ENCODE measurements around the gene WDFY1. TPM values are rescaled to one million over a fixed set of nuclear protein-coding genes. Genes with fewer than 3 reads are reported as not detected.

The WDFY1 gene
- total RNA-seq, 1 donor from 2014 or later: 77.0 TPM

DNA sequence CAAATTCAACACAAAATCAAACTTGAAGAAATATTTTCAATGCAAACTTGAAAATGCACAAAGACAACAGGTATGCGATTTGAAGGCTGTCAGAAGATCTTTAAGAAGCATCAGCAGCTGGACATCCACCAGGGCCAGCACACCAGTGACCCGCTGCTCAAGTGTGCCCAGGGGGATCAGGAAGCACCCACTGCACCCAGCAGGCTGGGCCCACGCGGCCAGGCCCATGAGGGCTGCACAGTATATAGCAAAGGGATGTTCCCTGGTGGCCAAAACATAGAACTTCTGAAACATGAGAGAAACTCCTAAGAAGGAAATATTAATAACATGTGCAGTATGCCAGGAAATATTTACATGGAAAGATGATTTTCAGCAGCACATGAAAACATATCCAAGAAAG, 25.0 kb downstream of the WDFY1 start:
- Mint-ChIP-seq H3K36me3 (ENCODE audit: low read depth) (peaks cover 55% of the 10 kb centered on the region), H3K27ac (no peak overlapping the region), H3K9me3 (no peaks in the 10 kb centered on the region), H3K4me3 (no peak overlapping the region), H3K4me1 (peaks cover 42% of the 10 kb centered on the region), H3K27me3 (no peaks in the 10 kb centered on the region)
- intact Hi-C loops (cut with micrococcal nuclease): no loop called here
- POLR2A ChIA-PET: no interaction called here
- TF ChIP-seq, protein P1, sequence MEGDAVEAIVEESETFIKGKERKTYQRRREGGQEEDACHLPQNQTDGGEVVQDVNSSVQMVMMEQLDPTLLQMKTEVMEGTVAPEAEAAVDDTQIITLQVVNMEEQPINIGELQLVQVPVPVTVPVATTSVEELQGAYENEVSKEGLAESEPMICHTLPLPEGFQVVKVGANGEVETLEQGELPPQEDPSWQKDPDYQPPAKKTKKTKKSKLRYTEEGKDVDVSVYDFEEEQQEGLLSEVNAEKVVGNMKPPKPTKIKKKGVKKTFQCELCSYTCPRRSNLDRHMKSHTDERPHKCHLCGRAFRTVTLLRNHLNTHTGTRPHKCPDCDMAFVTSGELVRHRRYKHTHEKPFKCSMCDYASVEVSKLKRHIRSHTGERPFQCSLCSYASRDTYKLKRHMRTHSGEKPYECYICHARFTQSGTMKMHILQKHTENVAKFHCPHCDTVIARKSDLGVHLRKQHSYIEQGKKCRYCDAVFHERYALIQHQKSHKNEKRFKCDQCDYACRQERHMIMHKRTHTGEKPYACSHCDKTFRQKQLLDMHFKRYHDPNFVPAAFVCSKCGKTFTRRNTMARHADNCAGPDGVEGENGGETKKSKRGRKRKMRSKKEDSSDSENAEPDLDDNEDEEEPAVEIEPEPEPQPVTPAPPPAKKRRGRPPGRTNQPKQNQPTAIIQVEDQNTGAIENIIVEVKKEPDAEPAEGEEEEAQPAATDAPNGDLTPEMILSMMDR (IDR thresholded peaks at IDR 0.05): no peak
- ATAC-seq (ENCODE audit: low read depth): peak; percentile 37
- CTCF ChIA-PET: no interaction called here
- DNase-seq: no peak

DNA sequence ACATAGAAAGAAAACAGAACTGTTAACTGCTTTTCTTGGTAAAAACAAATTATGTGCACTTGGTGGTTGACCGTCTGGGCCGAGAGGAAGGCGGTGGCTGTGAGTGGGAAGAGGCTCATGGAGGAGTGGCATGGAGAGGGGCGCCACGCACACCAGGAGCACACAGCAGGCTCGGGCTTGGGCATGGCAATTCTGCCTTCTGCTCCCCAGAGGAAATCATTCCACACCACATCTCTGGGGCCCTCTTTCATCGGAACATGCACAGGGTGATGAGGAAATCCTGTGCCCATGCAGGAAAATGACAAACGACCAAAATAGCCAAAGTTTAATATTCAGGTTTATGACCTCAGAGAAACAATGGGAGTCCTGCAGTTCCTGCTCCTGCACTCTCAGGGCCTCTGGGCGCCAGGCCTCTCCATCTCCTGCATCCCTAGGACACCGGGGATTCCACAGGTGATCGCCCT, 26.4 kb downstream of the WDFY1 start:
- Mint-ChIP-seq H3K27me3 (no peaks in the 10 kb centered on the region), H3K36me3 (ENCODE audit: low read depth) (peaks cover 54% of the 10 kb centered on the region), H3K4me1 (peaks cover 43% of the 10 kb centered on the region), H3K27ac (no peak overlapping the region), H3K4me3 (no peak overlapping the region), H3K9me3 (no peaks in the 10 kb centered on the region)
- ATAC-seq (ENCODE audit: low read depth) (no peak), DNase-seq (no peak)
- intact Hi-C loops (cut with micrococcal nuclease): no loop called here
- ChIA-PET POLR2A (no interaction called here), CTCF (no interaction called here)
- TF ChIP-seq, protein P1 (IDR thresholded peaks at IDR 0.05): no peak

DNA sequence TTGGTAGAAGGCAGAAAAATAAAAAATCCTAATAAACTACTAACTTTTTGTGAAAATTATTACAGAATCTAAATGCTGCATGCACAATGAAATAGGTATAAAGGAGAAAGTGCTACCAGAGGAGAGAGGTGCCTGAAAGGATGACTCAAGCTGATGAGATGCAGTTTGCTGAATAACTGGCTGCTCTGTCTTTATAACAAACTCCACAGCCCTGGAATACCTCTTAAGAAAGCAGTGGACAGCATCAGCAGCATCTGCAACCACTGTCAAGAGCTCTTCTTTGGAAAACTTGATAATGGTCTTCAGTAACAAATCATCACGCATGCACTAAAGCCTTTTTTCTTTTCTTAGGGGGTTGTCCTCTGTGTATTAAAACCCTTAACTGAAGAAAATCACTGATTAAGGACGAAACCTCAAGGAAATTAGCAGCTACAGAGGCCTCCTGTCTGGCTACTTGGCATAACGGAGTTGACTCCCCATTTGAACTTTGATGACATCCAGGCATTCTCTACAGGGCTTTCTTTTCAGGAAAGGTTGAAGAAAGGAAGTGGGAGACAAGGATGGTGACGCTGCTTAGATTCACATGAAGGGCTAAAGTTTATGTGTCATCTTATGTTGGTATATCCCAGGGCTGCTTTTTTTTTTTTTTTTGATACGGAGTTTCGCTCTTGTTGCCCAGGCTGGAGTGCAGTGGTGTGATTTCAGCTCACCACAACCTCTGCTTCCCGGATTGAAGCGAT, 28.8 kb downstream of the WDFY1 start:
- ChIA-PET CTCF (interaction anchor here (1.0 kb wide), 1 partner anchor 23 kb away, joined by 3 read pairs; no protein-coding TSS in a partner anchor), POLR2A (no interaction called here)
- H3K27me3 Mint-ChIP-seq: no peaks in the 10 kb centered on the region
- ATAC-seq (ENCODE audit: low read depth) (no peak), DNase-seq (no peak)
- H3K4me1 Mint-ChIP-seq: peaks cover 33% of the 10 kb centered on the region
- intact Hi-C loops (cut with micrococcal nuclease): no loop called here
- H3K27ac Mint-ChIP-seq: no peak overlapping the region
- H3K9me3 Mint-ChIP-seq: no peaks in the 10 kb centered on the region
- peaks cover 60% of the 10 kb centered on the region for H3K36me3 Mint-ChIP-seq (ENCODE audit: low read depth)
- H3K4me3 Mint-ChIP-seq: no peak overlapping the region
- TF ChIP-seq, protein P1 (IDR thresholded peaks at IDR 0.05): no peak

DNA sequence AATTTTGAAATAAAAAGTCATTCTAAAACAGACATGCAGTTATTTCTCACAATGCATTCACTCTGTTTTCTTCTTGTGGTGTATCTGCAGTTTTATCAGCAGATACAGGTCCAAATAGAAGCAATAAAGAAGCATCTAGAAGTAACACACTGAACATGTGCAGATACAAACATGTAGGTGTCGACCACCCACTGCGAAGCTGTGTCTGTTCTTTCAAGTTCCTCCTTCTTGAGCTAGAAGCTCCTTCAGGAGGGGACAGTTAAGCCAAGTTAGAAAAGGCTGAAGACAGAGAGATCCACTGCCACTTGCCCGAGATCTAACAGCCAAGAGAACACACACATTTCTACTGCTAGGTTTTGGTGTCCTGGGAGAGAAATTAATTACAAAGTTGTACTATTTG, 30.1 kb downstream of the WDFY1 start:
- no peak overlapping the region for H3K4me3 Mint-ChIP-seq
- intact Hi-C loops (cut with micrococcal nuclease): loop anchor here (2.0 kb wide), 1 partner anchor 14 kb away; no protein-coding TSS in a partner anchor
- no peaks in the 10 kb centered on the region for H3K9me3 Mint-ChIP-seq
- peak overlapping the region; percentile 5 for H3K27ac Mint-ChIP-seq
- DNase-seq (no peak), ATAC-seq (ENCODE audit: low read depth) (no peak)
- ChIA-PET POLR2A (no interaction called here), CTCF (interaction anchor here (1.0 kb wide), 1 partner anchor 21 kb away, joined by 3 read pairs; no protein-coding TSS in a partner anchor)
- peaks cover 65% of the 10 kb centered on the region for H3K36me3 Mint-ChIP-seq (ENCODE audit: low read depth)
- H3K4me1 Mint-ChIP-seq: peaks cover 23% of the 10 kb centered on the region
- H3K27me3 Mint-ChIP-seq: no peaks in the 10 kb centered on the region
- TF ChIP-seq, protein P1 (IDR thresholded peaks at IDR 0.05): no peak

DNA sequence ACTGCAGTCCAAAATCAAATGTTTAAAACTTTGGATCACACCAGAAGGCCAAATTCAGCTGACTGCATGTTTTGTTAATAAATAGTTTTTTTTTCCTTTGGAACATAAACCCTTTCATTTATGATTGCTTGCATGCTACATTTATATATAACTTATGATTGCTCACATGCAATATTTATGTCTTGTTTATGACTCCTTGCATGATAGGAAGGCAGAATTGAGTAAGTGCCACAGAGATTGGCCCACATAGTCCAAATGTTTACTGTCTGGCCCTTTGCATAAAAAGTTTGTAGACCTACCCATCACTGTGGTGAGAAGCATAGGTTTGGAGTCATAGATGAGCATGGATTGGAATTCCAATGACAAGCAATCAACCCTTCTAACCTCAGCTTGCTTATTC, 30.8 kb downstream of the WDFY1 start:
- Mint-ChIP-seq H3K27me3 (no peaks in the 10 kb centered on the region), H3K27ac (no peak overlapping the region), H3K4me1 (peaks cover 26% of the 10 kb centered on the region), H3K9me3 (no peaks in the 10 kb centered on the region), H3K4me3 (no peak overlapping the region), H3K36me3 (ENCODE audit: low read depth) (peaks cover 69% of the 10 kb centered on the region)
- DNase-seq (no peak), ATAC-seq (ENCODE audit: low read depth) (no peak)
- intact Hi-C loops (cut with micrococcal nuclease): loop anchor here (2.0 kb wide), 1 partner anchor 14 kb away; no protein-coding TSS in a partner anchor
- CTCF ChIA-PET: interaction anchor here (0.7 to 1.2 kb wide), 3 partner anchors 15 to 56 kb away, joined by 3 read pairs; no protein-coding TSS in a partner anchor
- TF ChIP-seq, protein P1 (IDR thresholded peaks at IDR 0.05): no peak
- POLR2A ChIA-PET: no interaction called here
